ENCODE measurements around the gene TMEM52.

DNA sequence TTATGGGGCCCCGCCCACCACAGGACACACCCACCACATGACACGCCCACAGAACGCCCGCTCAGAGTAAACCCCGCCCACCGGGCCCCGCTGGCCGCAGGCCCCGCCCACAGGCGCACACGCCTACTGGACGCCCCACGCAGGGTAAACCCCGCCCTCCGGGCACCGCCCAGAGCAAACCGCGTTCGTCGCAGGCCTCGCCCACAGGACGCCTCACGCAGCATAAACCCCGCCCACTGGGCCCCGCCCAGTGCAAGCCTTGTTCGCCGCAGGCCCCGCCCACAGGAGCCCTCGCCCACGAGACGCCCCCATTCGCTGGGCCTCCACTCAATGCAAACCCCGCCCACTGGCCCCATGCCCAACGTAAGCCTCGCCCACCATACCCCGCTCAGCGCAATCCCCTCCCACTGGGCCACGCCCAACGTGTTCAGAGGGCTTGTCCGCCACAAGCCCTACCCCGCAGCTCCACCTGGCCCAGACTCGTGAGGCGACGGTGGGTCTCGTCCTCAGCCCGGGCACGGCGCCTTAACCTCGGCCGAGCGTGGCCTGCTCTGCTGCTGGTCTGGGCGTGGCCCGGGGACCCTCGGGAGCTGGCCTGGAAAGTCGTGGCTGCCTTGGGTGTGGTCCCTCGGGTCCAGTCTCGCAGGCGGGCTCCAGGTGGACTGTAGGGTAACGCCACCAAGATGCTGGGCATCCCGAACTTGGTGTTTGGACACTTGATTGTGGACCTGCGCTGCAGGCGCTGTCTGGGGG, 401 bp upstream of the TMEM52 start:
- TF ChIP-seq POLR2A (IDR thresholded peaks at IDR 0.05; ENCODE audit: low read depth, low read length) (no peak), POLR2AphosphoS5 (IDR thresholded peaks at IDR 0.05; ENCODE audit: low read depth, low read length) (no peak), TAF1 (IDR thresholded peaks at IDR 0.05; ENCODE audit: borderline replicate concordance, low read depth, low read length) (no peak)

Measured in GM12892 (cell line).